Measurements from ENCODE around the gene ARFIP1.

Gene ARFIP1

DNA sequence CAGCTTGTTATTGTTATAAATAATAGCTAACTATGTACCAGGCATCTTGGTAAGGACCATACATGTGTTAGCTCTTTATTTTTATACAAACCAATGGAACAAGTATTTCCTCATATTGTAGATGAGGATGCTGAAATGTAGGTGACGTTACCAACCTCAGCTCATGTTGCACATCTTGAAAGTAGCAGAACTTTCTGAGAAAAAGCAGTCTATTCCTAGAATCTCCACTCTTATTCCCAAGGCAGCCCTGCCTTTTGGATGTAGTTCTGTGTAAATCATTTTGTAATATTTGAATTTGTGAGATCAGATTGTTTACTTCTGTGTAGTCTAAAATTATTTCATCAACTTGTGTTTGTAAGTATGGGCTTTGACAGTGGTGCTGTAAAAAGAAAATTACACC is 161.7 kb downstream of the ARFIP1 start:
- no peak for DNase-seq

DNA sequence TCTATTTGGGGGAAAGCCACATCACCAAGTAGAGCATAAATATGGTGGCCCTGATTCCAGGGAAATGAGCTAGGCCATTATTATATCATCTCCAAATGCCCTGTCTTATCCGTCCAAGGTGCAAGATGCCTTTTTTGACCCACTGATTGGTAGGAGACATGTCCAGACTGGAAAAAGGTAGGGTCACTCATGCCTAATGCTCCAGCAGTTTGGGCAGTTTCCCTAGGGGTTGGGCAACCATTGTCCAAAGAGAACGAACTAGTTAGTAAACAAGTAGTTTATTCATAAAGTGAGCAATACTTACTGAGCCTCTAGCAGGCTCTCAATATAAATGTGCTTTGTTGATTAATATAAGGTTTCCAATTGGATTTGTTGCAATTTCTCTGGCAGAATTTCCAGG is 162.6 kb downstream of the ARFIP1 start:
- DNase-seq: no peak

DNA sequence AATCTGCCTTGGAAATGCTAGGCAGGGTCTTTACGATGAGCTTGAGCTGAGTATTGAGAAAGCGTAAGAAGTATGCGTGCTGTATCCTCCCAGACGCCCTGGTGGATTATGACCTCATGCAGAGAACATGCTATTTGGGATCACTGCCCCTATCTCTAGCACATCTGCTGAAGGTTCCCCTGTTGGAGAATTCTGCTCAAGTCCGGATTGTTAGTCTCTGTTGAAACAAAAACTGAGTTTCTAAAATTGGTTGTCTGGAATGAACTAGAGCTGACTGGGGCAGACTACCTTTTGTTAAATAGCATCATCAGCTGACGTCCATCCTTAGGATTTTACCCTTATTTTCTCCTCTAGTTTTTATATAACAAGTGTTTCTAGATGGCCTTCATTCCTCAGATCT is 163.9 kb downstream of the ARFIP1 start:
- DNase-seq: no peak

DNA sequence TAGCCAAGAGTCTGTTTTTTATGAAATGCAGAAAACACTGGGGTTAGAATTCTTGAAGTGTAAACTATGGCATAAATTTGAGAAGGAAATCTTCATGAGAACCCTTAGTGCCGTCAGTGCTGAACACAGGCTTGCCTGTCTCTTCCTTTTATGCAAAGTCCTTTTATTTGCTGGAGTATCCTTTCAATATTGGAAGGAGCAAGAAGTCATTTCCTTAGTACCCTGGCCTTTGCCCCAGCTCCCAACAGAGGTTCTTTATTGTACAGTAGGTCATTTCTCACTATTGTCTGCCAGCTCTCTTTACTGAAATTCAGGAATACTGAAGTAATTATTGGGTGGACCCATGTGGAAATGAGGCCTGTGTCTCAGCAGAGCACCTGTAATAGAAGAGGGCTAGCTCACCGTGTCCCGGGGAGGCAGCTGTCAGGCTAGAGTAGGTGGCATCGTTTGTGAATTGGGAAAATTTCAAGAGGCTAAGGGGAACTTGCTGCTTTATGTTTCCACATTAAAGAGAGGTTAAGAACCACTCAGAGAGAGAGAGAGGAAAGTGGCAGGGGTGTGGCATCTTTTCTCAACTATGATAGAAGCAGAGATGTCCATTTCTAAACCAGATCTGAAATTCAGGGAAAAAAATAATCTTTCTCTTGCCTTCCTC is 165.0 kb downstream of the ARFIP1 start:
- DNase-seq: no peak

DNA sequence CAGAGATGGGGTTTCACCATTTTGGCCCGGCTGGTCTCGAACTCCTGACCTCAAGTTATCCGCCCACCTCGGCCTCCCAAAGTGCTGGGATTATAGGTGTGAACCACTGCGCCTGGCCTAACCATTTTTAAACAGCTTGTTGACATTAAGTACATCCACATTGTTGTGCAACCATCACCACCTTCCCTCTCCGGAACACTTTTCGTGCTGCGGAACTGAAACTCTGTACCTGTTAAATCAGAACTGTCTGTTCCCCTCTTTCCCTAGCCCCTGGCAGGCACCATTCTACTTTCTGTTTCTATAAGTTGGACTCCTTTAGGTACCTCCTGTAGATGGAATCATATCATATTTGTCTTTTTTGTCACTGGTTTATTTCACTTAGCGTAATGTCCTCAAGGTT is 165.9 kb downstream of the ARFIP1 start:
- no peak for DNase-seq

DNA sequence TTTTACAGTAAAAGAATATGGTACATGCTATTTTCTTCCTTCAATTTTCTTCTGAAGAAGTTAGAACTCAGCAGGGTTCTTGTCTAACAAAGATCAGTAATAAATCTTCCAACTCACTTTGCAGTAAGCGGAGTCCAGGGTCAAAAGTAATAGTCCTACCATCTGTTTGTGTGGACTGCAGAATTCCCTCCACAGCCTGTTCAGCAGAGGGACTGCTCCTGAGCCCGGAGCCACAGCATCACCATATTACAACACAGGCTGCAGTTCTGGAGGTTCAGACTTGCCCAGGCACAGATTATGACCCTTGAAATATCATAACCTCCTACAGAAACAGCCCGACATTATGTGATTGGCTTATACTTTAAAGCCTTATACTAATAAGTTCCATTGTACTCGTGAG is 166.7 kb downstream of the ARFIP1 start:
- DNase-seq: no peak

DNA sequence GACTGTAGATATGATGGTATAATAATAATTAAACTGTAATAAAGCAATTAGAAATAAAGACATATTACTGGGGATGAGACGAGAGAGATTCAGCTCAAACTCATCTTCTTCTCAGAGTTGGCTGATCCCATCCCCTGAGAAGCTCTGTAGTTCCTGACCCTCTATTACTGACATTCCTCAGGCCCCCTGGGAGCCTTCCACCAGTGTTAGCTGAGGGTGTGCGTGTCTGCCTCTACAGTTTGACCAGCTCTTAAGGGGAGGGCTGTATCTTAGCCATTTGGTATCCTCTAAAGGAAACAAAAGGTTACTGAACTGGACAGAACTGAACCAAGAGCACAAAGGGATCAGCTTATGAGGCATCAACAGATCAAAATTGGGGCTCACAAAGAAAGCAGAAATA is 167.6 kb downstream of the ARFIP1 start:
- no peak for DNase-seq

DNA sequence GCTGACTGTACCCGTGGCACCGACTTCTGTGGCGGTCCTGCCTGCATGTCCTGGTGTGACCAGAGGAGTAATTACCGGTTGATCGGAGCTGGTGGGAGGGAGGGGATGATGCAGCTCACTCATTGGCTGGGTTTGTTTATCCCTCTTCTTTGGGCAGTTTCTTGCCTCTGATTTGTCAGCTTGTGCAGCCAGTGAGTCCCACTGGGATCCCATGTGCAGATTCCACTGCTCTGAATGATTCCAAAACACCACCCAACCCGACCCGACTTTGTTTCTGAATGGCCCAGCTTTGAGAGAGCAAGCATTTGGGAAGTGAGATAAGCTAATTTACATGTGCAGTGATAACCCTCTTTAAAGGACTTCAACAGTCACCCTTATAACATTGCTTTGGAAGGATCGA is 170.2 kb downstream of the ARFIP1 start:
- no peak for DNase-seq

DNA sequence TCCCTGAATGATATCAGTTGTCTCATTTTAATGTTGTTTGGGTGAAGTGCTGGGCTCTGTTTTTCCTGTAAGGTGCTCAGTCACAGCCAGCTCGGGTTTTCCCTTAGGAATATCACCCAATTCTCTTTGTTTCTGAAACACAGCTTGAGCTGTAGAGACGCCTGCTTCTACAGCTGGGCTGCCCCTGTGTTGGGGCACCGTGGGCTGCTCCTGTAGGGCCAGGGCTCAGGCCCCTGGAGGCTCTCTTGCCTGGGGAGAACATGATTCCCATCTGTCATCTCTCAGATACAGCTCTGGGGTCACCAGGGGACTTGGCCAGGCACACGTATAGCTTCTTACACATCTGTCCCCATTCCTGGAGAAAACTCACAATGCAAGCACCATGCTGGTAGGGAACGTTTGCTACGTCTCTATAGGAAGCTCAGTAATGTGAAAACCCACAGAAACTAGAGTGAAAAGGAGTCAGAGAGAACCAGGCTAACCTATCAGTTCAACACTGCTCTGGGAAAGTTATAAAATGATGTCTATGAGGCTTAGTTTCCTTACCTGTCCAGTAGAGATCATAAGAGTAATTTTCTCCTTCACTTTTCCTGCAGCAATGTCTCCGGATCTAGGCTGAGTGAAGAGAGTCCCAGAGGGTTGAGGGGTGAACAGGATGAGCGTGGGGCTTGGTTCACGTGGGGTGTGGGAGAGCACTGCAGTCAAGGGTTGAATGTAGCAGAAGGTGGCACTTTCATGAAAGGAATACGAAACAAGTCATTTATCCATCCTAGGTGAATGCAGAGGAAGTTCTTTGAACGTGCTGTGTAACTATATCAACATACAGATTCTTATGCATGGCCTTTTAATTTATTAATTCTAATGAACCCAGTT is 170.9 kb downstream of the ARFIP1 start:
- no peak for DNase-seq

DNA sequence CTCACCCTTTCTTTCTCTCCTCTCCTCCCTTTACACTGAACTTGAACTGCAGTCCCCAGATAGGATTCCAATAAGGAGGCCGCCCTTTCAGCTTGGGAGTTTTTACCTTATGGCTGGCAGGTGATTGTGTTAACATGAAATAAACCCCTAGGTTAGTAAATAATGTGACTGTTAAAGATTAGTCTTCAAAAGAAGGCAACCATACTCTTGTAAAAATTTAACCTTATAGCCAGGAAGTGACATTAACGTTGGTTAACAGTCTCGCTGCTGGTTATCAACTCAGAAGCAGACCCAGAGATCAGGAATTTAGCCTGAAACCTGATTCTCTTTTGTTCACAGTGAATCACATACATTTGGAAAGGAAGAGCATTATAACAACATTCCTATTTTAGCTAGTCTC is 171.6 kb downstream of the ARFIP1 start:
- DNase-seq: no peak

DNA sequence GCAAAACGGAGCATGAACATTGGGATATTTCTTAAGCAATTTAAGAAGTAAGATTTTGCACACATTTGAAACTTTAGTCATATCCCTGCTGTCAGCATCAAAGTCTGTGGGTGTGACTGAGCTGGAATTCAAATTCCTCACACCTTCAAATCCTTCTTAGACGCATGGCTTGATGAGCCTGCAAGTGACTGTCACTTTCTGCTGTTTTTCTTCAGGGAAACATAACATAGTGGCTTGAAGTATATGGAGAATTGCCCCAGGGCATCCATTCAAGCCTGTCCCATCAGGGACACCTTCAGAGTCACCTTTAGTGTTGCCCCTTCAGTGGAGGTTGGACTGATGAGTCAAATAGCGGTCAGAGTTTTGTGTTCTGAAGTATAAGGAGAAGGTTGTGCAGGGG is 173.8 kb downstream of the ARFIP1 start:
- no peak for DNase-seq

DNA sequence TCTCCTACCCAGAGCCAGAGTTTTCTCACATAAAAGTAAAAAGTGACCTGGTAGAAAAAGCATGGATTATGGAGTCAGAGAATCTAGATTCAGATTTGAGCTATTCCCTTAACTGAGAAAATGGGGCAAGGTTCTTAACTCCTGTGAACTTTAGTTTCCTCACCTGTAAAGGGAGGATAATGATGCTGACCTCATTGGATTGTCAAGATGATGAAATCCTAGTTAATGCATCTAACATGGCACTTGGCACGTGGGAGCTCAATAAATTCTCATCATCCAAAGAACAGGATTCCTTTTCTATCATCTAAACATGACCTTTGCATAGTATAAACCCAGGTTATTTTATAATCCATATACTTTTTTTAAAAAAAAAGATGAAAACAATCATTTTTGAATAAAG is 175.0 kb downstream of the ARFIP1 start:
- no peak for DNase-seq

DNA sequence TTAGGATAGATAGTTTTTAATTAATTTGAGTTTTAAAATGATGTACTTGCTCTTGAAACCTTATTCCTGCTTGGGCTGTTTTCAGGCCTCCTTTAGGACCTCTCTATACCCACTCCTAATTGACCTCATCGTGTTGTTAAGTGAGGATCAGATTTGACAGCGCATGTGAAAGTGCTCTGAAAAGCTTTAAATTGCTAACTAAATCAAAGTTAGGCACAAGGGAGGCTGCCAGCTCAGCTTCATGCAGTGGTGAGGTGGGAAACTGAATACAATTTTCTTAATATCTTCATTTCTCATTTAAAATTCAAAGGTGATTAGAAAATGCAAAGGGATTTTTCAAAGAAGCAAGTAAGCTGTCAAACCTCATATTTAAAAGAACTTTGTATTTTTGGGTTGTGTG is 176.4 kb downstream of the ARFIP1 start:
- no peak for DNase-seq

DNA sequence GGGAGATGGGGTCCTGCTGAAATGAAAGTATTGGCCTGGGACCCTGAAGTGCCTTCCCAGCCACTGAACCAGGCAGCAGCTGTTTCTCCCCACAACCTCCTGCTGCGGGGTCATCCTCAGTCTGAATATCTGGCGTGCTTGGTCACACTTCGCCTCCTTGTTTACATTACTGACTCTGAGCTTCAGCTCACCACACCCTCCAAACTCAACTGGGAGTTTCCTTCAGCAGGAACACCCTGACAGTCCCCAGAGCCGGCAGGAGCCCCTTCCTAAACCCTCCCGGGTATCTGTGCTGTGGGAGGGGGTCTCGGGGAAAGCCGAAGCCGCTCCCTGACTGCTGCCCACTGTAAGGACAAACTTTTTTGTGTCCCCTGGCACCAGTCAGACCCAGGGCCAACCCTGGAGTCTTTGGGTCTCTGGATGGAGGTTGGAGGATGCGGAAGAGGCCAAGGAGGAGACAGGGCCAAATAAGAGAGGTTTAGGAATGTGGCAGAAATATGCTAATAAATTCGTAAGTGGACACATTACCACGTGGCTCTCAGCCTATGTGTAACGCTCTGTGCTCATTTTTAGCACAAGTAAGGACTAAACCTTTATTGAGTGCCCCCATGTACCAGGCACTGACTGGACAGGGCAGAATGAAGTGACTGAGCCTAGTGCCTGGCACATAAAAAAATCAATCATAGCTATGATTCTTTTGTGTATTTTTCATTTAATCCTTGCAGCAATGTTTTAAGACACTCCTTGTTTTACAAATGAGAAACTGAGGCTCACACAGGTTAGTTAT is 177.1 kb downstream of the ARFIP1 start:
- no peak for DNase-seq

DNA sequence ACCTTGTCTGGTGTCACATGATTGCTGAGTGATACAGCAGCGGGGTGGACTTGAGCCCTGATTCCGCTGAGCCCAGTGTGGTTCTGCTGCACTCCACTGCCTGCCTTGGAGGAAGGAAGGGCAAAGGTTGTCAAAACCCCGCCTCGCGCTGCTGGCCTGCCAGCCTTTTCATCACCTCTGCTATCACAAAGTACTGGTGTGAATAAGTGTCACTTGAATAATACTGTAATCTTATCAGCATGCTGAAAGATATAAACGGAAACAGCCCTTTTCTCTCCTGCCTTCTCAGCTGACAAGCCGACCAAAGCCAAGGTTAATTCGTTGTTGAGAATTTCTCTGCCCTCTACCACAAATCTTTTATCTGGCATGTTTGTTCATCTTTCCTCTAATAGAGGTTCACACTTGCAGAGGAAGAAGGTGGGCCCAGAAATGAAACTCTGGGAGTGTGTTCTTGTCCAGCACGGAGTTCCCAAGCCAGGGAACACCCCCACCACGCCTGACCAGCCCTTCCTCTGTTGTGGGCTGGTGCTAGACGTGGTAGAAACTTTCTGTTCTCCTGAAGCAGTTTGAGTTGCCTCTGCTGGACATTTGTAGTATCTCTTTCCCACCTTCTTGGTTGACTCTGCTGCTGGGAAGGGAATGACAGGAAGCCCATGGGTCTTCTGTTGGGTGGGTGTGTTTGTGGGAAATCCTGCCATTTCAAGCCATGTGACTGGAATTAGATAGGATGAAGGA is 177.8 kb downstream of the ARFIP1 start:
- no peak for DNase-seq

DNA sequence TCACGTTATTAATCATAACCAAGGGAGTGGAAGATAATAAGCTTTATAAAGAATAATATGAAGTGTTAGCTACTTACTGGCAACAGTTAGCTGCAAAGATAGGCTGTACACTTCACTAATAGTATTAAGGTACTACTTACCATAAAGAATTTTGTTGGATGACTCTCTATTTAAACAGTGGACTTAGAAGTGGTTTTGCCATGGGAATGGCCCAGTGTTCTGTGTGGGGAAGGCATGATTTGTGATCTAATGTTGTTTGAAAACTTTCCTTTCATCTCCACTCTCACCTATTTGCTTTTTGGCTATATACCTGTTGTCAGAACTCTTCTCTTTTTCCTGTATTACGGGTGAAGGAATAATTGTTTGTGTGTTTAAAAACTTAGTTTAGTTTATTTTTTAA is 179.3 kb downstream of the ARFIP1 start:
- no peak for DNase-seq

DNA sequence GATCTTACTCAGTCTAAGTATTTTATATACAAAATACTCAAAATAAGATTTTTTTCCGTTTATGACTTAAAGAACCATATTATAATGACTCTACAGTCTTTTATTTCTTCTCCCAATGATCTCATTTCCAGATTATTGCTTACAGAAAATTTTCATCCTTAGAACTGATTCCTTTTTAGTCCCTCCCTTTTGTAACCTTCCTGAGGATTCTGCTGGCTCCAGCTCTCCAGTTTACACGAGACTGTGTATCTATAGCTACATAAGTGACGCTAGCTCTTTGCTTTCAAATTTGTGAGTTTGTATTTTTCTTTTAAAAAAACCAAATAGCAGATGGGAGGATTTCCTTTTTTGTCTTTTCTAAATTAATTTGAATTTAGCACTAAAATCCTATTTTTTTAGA is 180.3 kb downstream of the ARFIP1 start:
- DNase-seq: no peak

DNA sequence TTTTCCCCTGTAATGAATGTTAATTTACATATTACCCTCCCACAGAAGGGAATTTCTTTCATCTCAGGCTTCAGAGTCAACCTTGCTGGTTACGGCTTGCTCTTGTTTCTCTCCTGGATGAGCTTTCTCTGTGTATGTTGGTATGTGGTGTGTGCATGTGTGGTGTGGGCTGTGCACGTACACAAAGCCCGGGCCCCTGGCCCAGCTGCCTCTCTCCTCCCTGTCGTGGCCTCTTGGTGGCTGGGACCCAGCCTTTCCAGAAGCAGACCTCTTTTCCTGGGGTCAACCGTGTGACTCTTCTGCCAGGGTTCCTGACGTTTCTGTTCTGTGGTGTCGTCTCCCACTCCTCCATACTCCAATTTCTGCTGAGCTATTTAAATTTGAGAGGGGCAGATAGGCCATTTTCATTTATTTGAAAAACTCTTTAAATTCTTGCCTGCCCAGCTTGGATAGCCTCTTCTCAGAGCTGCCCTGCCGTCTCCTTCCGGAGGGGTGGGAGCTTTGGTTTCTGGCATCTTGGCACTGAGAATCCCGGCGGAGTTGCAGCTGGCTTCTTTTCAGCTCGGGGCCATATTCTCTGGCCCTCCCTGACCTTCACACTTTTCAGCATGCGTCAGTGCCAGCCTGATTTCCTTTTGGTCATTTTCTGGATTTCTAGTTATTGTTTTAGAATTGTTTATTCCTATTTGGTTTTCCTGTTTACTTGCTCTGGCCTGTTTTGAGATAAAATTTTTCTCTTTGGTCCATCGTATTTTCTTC is 181.4 kb downstream of the ARFIP1 start:
- DNase-seq: no peak

DNA sequence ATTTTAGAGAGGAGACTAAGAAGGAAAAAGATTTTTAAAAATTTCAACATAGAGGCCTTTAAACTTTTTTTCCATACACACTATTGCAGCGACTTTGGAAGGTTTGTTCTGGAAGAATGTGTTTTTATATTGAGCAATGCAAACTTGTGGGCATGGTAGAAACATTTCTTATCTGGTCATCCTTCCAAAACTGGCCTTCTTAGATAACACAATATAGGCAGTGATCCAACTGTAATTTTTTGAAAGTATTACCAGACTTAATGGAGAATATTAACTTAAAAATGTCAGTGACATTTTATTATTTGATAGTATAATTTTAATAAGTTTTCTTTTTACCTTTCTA is 182.0 kb downstream of the ARFIP1 start:
- DNase-seq: no peak
